Measurements from ENCODE around the gene RNF224.
"Not testable (repeated sequence)": the region's sequence is repeated elsewhere in the genome, so short reads cannot be mapped to it uniquely, and the experiment has no call there.

The RNF224 gene

DNA sequence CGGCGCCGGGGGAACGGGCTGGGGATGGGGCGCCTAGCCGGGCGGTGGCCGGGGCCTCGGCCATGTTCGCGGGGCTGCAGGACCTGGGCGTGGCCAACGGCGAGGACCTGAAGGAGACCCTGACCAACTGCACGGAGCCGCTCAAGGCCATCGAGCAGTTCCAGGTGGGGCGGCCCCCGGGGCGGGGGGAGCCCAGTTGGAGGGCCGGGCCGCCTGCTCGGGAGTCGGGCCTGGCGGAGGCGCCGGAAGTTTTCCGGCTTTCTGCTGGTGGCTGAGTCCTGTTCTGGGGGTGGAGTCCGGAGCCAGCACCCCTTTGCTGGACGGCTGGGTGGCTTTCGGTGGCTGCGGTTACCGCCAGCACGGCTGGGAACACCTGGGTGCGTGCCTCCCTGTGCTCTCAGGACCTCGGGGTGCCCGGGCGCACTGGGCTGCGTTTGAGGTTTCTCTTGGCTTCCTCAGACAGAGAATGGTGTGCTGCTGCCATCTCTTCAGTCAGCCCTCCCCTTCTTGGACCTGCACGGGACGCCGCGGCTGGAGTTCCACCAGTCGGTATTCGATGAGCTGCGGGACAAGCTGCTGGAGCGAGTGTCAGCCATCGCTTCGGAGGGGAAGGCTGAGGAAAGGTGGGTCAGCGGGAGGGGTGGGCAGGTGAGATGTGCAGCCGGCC, 28.3 kb downstream of the RNF224 start:
- no peak for DNase-seq

DNA sequence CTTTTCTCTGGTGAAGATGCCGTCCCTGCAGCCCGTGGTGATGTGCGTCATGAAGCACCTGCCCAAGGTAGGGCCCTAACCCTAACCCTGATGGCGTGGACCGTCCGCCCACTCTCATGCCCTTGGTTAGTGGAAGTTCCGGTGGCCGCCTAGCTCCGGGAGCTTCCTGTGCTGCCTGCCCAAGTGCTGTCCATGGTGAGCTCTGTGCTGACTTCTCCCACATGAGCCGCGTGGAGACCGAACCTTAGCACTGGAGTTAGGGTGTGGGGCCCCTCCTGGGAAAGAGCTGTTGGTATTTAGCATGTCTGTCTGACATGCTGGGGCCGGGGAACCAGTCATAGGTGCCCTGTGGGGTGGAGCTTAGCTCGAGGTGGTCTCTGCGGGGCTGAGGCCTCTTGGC, 29.1 kb downstream of the RNF224 start:
- no peak for DNase-seq

- no peak for DNase-seq
These were observed 29.6 kb downstream of the RNF224 start for GRCh38 chr9:137256856-137257255.

DNA sequence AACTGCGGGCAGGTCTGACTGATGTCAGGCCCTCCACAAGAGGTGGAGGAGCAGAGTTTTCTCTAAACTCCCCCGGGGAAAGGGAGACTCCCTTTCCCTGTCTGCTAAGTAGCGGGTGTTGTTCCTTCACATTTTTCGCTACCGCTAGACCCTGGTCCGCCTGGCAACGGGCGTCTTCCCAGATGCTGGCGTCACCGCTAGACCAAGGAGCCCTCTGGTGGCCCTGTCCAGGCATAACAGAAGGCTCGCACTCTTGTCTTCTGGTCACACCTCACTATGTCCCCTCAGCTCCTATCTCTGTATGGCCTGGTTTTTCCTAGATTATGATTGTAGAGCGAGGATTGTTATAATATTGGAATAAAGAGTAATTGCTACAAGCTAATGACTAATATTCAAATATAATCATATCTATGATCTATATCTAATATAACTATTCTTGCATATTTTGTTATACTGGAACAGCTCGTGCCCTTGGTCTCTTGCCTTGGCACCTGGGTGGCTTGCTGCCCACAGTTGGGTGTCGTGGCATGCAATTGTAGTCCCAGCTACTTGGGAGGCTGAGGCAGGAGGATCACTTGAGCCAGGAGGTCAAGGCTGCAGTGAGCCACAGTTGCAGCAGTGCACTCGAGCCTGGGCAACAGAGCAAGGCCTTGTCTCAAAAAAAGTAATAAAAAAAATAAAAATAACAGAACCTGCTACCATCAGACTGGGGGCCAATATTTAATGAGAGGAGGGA, 35.0 kb downstream of the RNF224 start:
- DNase-seq, result not testable (repeated sequence)

DNA sequence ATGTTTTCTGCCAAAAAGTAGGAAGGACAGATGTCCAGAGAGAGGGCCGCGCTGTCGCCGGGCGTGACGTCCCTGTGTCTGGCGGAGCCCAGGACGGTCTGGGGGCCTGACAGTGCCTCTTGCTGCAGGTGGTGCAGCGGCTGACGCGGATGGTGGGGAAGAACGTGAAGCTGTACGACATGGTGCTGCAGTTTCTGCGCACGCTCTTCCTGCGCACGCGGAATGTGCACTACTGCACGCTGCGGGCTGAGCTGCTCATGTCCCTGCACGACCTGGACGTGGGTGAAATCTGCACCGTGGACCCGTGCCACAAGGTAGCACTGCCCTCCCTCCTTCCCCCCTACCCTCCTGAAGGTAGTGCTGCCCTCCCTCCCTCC, 35.6 kb downstream of the RNF224 start:
- DNase-seq, result no peak

DNA sequence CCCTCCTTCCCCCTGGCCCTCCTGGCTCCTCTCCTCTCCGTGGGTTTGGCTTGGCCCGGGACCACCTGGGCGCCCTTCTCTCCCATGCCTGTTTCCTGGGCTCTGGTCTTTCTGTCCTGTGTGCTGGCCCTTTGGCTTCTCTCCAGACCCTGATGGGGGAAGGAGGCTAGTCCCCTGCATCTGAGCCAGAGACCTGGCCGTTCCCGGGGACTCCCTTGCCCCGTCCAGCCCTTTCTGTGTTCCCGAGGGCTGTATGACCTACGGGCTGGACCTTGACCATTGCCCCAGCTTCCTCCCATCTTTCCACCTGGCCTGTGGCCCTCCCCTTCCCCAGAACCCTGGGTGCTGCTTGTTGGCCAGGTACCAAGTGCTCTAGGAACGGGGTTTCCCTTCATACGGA, 36.2 kb downstream of the RNF224 start:
- DNase-seq, result no peak

- DNase-seq, result no peak
These were observed 36.8 kb downstream of the RNF224 start for GRCh38 chr9:137264067-137264466.

GRCh38 chr9:137265496-137266161, 38.3 kb downstream of the RNF224 start:
- DNase-seq, result no peak

GRCh38 chr9:137266162-137266527, 38.8 kb downstream of the RNF224 start:
- no peak for DNase-seq

DNA sequence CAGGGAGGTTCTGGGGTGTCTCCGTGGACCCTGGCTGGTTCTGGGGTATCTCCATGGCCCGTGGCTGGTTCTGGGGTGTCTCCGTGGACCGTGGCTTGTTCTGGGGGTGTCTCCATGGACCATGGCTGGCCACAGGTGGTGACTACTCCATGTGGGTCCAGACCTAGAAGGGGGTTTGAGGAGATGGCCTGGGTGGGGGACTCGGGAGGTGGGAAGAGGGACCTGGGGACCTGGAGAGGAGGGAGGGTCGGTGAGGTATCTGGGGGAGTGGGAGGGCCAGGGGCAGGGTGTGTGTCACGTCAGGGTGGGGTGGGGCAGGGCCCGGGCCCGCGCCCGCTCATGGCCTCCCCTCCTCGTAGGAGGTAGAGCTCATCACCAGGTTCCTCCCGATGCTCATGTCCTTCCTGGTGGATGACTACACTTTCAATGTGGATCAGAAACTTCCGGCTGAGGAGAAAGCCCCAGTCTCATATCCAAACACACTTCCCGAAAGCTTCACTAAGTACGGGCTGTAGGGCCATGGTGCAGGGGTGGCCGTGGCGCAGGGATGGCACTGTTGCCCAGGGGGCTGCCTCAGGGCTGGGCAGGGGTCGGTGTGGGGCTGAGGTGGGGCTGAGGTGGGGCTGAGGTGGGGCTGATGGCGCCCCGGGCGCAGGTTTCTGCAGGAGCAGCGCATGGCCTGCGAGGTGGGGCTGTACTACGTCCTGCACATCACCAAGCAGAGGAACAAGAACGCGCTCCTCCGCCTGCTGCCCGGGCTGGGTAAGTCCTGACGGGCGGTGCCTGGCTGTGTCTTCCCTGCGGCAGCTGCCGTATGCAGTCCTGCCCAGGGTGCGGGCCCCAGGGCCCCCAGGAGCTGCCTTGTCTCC, 39.5 kb downstream of the RNF224 start:
- no peak for DNase-seq

DNA sequence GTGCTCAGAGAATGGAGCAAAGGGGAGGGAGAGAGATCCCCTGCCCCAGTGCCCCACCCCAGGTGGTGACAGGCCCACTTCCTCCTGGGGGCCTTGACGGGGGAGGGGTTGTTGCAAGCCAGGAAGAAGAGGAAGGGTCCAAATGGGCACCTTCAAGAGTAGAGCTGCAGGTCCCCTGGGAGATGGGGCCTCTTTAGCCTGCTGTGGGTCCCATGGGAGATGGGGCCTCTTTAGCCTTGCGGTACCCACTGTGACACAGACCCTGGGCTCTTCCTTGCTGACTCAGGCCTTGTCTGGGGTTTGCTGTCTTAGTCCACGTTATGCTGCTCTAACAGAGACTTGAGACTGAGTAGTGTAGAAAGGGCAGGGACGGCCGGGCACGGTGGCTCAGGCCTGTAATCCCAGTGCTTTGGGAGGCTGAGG, 40.6 kb downstream of the RNF224 start:
- DNase-seq, result no peak

DNA sequence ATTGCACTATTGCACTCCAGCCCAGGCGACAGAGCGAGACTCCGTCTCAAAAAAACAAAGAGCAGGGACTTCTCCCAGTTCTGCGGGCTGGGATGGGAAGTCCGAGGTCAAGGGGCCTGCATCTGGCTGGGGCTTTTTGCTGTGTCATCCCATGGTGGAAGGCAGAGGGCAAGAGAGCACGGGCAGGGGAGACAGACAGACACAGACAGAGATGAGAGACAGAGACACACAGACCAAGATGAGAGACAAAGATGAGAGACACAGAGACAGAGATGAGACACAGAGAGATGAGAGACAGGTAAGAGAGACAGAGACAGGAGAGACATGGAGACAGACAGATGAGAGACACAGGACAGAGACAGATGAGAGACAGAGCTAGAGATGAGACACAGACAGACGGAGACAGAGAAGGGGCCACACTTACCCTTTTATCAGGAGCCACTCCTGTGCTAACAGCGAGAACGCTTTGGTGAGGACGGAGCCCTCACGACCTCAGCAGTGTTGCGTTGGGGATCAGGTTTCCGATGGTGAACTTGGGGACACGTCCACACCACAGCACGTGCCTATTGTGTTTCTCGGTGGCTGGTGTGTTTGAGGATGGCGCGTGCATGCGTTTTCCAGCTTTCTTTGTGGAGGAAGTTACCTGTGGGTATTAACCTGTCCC, 41.4 kb downstream of the RNF224 start:
- DNase-seq, result no peak

GRCh38 chr9:137269231-137269772, 42.0 kb downstream of the RNF224 start:
- no peak for DNase-seq

GRCh38 chr9:137270929-137271695, 43.8 kb downstream of the RNF224 start:
- no peak for DNase-seq

- DNase-seq, result no peak
These were observed 44.4 kb downstream of the RNF224 start for GRCh38 chr9:137271696-137272076.

DNA sequence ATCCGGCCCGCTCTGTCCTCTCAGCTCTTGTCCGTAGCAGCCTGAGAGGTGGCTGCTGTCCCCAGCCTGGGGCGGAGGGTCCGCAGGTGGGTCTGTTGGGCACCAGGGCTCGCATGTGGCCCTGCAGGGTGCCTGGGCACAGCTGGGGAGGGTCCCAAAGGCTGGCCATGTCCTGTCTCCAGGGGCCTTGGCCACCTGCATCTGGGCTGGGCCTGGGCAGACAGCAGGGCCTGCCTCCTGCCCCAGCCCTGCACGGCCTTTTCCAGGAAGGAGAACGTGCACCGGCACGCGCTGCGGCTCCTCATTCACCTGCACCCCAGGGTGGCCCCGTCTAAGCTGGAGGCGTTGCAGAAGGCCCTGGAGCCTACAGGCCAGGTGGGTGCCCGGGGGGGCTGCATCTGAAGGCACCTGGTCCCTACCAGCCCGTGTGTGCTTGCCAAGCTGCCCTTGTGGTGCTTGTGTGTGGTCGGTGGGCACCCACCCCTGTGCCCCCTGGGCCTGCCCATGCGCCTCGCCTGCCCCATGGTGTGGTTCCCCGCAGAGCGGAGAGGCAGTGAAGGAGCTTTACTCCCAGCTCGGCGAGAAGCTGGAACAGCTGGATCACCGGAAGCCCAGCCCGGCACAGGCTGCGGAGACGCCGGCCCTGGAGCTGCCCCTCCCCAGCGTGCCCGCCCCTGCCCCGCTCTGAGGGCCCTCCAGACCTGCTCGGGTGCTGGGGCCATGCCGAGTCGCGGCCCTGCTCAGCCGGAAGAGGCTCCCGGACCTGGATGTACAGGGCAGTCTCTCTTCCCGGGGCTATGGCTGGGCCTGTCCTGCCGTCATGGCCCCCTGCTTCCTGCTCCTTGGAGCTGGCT, 45.2 kb downstream of the RNF224 start:
- no peak for DNase-seq

DNA sequence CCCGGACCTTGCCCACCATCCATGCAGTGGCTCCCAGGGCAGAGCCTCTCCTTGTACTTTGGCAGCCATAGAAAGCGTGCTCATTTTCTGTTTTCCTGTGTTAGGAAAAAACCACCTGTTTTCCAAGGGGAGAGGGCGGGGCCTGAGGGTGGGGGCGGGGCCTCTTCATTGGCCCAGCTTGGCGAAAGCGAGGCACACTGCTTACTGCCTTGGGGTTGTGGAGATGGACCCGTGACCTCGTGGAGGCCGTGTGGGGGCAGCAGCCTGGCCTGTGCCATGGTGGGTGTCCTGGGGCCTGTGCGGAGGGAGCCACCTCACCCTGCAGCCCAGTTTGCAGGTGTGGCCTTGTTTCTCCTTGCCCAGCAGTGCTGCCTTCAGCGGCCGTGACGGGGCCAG, 45.8 kb downstream of the RNF224 start:
- no peak for DNase-seq

DNA sequence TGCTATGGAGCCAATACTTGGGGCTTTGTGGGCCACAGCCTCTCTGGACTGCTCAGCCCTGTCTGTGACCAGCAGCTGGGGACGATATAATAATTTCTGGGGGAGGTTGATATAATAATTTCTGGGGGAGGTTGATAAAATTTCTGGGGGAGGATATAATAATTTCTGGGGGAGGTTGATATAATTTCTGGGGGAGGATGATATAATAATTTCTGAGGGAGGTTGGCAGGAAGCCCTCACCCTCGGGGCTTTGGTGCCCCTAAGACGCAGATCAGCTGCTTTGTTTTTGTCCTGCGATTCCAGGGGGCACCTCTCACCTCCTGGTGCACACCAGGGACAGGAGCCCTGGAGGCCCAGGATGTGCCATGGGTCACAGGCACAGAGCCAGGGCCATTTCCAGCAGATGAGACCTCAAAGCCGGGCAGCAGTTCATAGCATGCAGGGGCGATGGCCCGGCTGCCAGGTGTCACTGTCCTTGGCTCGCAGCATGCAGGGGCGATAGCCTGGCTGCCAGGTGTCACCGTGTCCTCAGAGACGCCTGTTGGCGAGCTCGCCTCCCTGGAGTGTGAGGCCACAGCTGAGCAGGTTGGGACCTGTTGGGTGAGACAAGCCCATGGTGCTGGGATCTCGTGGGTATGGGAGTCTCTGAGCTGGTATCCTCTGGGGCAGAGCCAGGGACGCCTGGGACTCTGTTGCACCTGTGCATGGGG, 46.5 kb downstream of the RNF224 start:
- DNase-seq, result no peak

GRCh38 chr9:137275203-137275587, 47.9 kb downstream of the RNF224 start:
- DNase-seq, result no peak

Data from stimulated activated CD4-positive, alpha-beta T cell treated with anti-CD3 and anti-CD28 coated beads, Interleukin-1b, Interleukin-23, amount 100 ng/mL, for 48 hours (primary cell).